CD4-positive, alpha-beta T cell treated with Interferon alpha-2 for 1 hour (primary cell): Measurements from ENCODE around the gene NIPAL1.

Source experiments
- DNase-seq, 2 donors: peaks; one replicate each; pipeline ENCODE4 v3.0.0-alpha.2; 2020 to 2022

The NIPAL1 gene

DNA sequence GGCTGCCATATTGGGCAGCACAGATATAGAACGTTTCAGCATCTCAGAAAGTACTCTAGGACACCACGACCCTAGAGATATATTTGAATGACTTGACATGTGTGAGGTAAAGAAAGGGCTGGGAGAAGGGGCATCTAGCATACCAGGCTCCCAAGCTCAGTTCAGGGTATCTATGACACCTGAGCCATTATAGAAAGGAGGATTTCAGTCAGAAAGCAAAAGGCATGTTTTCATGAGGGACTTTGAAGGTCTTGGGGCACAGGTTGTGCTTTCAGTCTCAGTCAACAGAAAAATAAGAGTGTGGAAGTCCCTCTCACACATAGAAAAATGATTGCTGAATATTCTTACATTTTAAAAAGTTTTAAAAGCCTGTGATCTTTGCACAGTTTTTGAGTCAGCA is 51.6 kb downstream of the NIPAL1 start:
- DNase-seq, result no peak

GRCh38 chr4:48069026-48069425 is 52.5 kb downstream of the NIPAL1 start:
- DNase-seq, result no peak

DNA sequence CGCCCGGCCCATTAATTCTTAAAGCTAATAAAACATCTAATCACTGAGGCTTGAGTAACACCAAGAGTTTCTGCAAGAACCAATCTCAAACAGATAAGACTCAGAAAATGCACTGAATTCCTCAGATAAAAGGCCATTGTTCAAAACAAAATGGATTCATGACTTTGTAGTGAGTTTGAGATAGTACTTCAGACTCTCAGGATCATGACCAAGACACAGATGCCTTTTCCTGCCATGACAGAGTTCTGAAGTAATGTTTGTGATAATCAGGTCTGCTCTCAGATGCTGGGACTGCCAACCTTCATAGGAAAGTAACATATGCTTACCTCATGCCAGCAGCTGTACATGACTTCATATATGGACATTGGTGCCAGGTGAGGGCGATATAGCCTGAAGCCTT is 54.6 kb downstream of the NIPAL1 start:
- DNase-seq, result no peak

DNA sequence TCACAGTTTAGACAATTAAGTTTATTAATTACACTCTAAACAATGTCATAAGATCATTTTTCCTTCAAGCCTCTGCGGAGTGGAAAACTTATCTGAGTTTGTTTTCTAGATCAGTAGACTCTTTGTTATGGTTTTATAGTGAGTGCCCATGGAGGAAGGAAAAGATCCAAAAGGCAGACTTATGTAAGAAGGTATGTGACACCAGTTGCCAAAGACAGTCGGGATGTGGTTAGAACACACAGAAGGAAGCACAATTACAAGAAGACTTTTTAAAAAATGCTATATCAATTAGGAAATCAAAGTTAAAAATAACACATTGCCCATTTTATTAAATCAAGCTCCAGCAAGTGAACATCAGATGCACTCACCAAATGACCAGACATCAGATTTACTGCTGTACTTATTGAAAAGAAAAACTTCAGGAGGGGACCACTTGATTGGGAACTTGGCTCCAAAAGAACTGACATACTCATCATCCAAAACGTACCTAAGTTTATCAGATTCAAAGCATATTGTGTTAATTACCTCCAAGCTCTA is 57.1 kb downstream of the NIPAL1 start:
- no peak for DNase-seq

GRCh38 chr4:48074657-48075056 is 58.1 kb downstream of the NIPAL1 start:
- no peak for DNase-seq

DNA sequence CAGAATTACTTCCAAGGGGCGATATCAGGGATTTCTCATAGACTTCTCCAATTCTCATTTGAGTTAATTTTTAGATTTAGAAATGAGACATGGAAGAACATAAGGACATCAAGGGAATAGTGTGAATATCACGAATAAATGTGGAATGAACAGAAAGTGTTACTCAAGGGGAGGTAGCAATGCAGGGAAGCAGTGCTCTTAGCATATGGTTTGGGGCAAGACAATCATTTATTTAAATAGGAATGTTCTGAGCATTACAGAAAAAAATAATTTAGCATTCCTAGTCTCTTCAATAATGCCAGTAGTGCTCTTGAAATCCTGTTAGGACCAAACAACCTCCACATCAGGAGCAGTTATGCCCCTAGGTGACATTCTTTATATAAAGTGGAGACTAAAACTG is 61.9 kb downstream of the NIPAL1 start:
- DNase-seq, result no peak

- no peak for DNase-seq
Observed at GRCh38 chr4:48078862-48079655, 62.5 kb downstream of the NIPAL1 start.

DNA sequence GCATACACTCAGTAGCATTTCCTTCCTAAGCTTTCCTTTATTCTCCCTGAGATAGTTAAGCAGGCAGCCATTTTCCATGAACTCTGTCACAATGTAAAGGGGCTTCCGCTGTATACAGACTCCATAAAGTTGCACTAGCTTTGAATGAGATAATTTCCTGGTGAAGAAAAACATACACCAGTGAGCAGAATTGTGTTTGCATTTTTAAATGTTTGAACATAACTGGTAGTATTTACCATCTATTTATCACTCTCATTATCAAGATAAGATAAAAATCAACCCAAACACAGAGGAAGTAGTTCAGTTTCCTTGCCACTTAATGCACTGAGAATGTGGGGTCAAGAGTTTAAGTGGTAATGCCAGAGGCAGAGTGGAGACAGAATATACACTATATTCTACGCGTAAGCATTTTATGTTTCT is 63.4 kb downstream of the NIPAL1 start:
- no peak for DNase-seq

DNA sequence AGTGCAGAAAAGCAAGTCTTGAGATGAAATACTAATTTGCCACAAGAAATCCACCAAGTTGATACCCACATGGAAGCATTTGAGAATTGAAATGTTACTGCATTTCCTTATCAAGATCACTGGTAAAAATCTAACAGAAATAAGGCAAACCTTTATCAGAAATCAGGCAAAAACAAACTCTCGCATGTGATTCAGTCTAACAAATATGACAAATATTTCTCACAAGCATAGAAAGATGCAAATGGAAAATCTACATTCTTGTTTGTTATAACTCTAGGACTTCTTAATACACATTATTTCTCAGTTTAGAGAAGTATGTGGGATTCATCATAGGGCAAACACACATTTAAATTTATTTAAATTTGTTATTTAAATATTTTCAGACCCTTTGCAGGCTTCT is 64.6 kb downstream of the NIPAL1 start:
- DNase-seq, result no peak

DNA sequence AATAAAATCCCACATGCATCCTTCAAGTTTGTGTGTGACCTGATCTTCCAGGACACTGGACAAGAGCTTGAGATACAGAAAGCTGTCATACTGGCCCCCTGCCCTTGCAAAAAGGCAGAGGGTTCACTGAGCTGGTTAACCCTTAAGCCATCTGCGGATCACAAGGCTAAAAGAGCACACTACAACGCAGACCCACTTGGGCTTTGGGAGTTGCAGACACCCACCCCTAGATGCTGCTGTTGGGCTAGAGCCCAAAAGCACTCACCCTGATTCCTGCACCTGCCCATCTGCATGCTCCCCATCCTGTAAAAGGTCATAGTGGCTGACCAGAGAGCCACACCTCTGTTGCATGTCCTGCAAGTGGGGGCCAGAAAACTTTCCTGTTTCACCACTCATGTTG is 66.4 kb downstream of the NIPAL1 start:
- no peak for DNase-seq

GRCh38 chr4:48085821-48086589 is 69.4 kb downstream of the NIPAL1 start:
- no peak for DNase-seq
